ENCODE results near the gene MEX3D. TPM values are rescaled to one million over a fixed set of nuclear protein-coding genes. Genes with fewer than 3 reads are reported as not detected.

MEX3D gene
- total RNA-seq, 1 experiment from 2014 or later: 64.0 TPM

DNA sequence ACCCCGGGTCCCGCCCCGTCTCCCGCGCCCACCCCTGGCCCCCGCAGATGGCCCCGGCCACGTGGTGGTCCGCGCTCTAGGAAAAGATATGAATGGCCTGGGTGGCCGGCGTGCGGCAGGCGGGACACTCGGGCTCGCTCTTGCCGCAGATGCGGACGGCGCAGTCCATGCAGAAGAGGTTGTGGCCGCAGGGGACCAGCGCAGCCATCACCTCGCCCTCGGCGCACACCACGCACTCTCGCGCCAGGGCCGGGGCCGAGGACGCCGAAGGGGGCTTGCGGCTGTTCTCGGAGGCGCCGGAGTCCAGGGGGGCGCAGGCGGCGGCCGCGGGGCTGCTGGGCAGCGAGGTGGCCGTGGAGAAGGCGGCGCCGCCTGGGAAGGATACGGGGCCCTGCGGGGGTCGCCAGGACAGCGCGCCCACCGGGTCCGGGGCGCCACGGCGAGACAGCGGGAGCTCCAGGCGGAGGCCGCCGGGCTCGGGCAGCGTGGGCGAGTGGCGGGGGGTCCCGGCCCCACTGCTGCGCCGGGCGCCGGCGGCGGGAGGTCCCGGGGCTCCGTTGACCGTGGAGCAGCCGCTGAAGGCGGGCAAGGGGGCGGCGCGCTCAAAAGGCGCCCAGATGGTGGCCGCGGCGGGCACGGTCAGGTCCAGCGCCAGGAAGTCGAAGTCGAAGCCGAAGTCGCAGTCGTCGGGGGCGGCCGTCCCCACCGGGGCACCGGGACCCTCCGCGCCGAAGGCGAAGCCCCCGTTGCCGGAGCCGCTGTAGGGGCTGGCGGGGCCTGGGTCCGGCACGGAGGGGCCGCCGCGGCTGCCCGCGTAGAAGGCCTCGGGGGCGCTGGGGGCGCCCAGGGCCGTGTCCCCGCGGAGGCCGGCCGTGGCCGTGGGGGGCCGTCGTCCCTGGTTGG, 12.4 kb downstream of the MEX3D start:
- POLR2A ChIA-PET (ENCODE audit: unreplicated experiment): no interaction called here

DNA sequence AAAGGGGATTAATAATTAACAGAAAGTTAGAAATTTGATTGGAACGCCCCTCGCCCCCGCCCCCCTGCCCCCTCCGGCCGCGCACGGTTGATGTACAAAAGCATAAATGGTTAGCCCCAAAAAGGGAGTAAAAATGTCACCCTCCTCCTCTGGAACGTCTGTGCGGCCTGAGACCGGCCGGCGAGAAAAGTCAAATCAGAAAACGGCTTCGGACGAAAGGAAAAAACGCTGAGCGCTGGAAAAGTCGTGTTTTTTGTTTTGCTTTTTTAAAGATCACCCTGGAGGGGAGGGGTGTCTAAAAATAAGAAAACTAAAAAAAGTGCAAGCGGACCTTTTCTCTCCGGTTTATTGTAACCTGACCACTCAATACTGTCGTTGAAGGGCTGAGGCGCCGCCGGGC, 13.2 kb downstream of the MEX3D start:
- TF ChIP-seq EZH2 (IDR thresholded peaks at IDR 0.05; ENCODE audit: low read length, unreplicated experiment) (no peak), EZH2phosphoT487 (IDR thresholded peaks at IDR 0.05; ENCODE audit: borderline replicate concordance, low read length) (no peak)
- TF ChIP-seq, protein P1, sequence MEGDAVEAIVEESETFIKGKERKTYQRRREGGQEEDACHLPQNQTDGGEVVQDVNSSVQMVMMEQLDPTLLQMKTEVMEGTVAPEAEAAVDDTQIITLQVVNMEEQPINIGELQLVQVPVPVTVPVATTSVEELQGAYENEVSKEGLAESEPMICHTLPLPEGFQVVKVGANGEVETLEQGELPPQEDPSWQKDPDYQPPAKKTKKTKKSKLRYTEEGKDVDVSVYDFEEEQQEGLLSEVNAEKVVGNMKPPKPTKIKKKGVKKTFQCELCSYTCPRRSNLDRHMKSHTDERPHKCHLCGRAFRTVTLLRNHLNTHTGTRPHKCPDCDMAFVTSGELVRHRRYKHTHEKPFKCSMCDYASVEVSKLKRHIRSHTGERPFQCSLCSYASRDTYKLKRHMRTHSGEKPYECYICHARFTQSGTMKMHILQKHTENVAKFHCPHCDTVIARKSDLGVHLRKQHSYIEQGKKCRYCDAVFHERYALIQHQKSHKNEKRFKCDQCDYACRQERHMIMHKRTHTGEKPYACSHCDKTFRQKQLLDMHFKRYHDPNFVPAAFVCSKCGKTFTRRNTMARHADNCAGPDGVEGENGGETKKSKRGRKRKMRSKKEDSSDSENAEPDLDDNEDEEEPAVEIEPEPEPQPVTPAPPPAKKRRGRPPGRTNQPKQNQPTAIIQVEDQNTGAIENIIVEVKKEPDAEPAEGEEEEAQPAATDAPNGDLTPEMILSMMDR (conservative IDR thresholded peaks at IDR 0.05; ENCODE audit: low read depth, low read length): no peak
- POLR2A ChIA-PET (ENCODE audit: unreplicated experiment): no interaction called here
- no peaks in the 10 kb centered on the region; the same call in 1 of the 2 replicates for H4K20me1 ChIP-seq (ENCODE audit: low read length)
- BruUV-seq (replicated peaks): no TSS peak
- intact Hi-C loops (cut with micrococcal nuclease): no loop called here
- H3K4me2 ChIP-seq (ENCODE audit: low read length): no peak overlapping the region
- no peaks in the 10 kb centered on the region for H3K4me1 ChIP-seq (ENCODE audit: insufficient read depth, low read length)
- no peak overlapping the region for H2AFZ ChIP-seq (ENCODE audit: low read length)
- no peaks in the 10 kb centered on the region for H3K9me3 ChIP-seq (ENCODE audit: low read length)
- no peaks in the 10 kb centered on the region for H3K36me3 ChIP-seq (ENCODE audit: low read depth, low read length)
- no peak overlapping the region for H3K27ac ChIP-seq (ENCODE audit: low read length)
- H3F3A ChIP-seq (ENCODE audit: low read length, unreplicated experiment): no peaks in the 10 kb centered on the region
- H3K9ac ChIP-seq (ENCODE audit: low read length): no peak overlapping the region
- H3K27me3 ChIP-seq (ENCODE audit: low read length): no peaks in the 10 kb centered on the region
- DNase-seq: no peak
- H3K79me2 ChIP-seq (ENCODE audit: low read length): no peaks in the 10 kb centered on the region
- no peak overlapping the region for H3K4me3 ChIP-seq (ENCODE audit: low read length)
- CTCF ChIA-PET: no interaction called here
- no peak for ATAC-seq
- no peaks in the 10 kb centered on the region for H3K9me2 ChIP-seq (replicated peaks; ENCODE audit: low read length)

More for the DNA sequence above, 12.4 kb downstream of the MEX3D start:
- H3F3A ChIP-seq (ENCODE audit: low read length, unreplicated experiment): no peaks in the 10 kb centered on the region
- H3K4me1 ChIP-seq (ENCODE audit: insufficient read depth, low read length): no peaks in the 10 kb centered on the region
- intact Hi-C loops (cut with micrococcal nuclease): no loop called here
- no peak overlapping the region for H3K27ac ChIP-seq (ENCODE audit: low read length)
- no peaks in the 10 kb centered on the region for H3K27me3 ChIP-seq (ENCODE audit: low read length)
- no peaks in the 10 kb centered on the region for H3K9me3 ChIP-seq (ENCODE audit: low read length)
- ATAC-seq: no peak
- H3K4me2 ChIP-seq (ENCODE audit: low read length): no peak overlapping the region
- TF ChIP-seq, protein P1 (conservative IDR thresholded peaks at IDR 0.05; ENCODE audit: low read depth, low read length): no peak
- no peak for TF ChIP-seq EZH2 (IDR thresholded peaks at IDR 0.05; ENCODE audit: low read length, unreplicated experiment)
- TF ChIP-seq EZH2phosphoT487 (IDR thresholded peaks at IDR 0.05; ENCODE audit: borderline replicate concordance, low read length): no peak
- H3K9ac ChIP-seq (ENCODE audit: low read length): no peak overlapping the region
- no peak overlapping the region for H2AFZ ChIP-seq (ENCODE audit: low read length)
- no peaks in the 10 kb centered on the region; the same call in 1 of the 2 replicates for H4K20me1 ChIP-seq (ENCODE audit: low read length)
- CTCF ChIA-PET: no interaction called here
- BruUV-seq (replicated peaks): no TSS peak
- H3K9me2 ChIP-seq (replicated peaks; ENCODE audit: low read length): no peaks in the 10 kb centered on the region
- no peaks in the 10 kb centered on the region for H3K36me3 ChIP-seq (ENCODE audit: low read depth, low read length)
- H3K4me3 ChIP-seq (ENCODE audit: low read length): no peak overlapping the region
- H3K79me2 ChIP-seq (ENCODE audit: low read length): no peaks in the 10 kb centered on the region
- DNase-seq: no peak

DNA sequence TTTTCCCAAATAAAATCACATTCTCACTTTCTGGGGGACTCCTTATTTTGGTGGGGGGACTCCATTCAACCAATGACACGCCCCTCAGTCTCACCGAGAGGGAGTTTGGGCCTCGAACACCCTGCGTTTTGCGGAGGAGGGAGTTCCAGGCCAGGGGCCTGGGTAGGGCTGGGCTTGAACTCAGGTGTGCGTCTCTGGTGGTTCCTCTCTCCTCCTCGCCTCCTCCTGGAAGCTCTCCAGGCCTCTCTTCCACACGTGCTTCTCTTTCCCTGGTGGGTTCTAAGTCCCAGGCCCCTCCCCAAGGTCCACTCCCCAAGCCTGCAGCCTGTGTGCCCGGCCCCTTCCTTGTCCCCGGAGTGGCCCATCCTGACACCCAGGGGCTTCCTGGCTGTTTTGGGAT, 14.7 kb downstream of the MEX3D start:
- no peak overlapping the region for H3K9ac ChIP-seq (ENCODE audit: low read length)
- no peaks in the 10 kb centered on the region for H3K79me2 ChIP-seq (ENCODE audit: low read length)
- no peak overlapping the region for H3K27ac ChIP-seq (ENCODE audit: low read length)
- H3K9me2 ChIP-seq (replicated peaks; ENCODE audit: low read length): no peaks in the 10 kb centered on the region
- TF ChIP-seq EZH2phosphoT487 (IDR thresholded peaks at IDR 0.05; ENCODE audit: borderline replicate concordance, low read length) (no peak), EZH2 (IDR thresholded peaks at IDR 0.05; ENCODE audit: low read length, unreplicated experiment) (no peak)
- TF ChIP-seq, protein P1 (conservative IDR thresholded peaks at IDR 0.05; ENCODE audit: low read depth, low read length): no peak
- H3K4me2 ChIP-seq (ENCODE audit: low read length): no peak overlapping the region
- H3K4me1 ChIP-seq (ENCODE audit: insufficient read depth, low read length): no peaks in the 10 kb centered on the region
- ChIA-PET POLR2A (ENCODE audit: unreplicated experiment) (interaction anchor here (0.5 kb wide), 1 partner anchor 245 kb away, joined by 4 read pairs; no protein-coding TSS in a partner anchor), CTCF (no interaction called here)
- no peaks in the 10 kb centered on the region for H3K9me3 ChIP-seq (ENCODE audit: low read length)
- no peaks in the 10 kb centered on the region for H3F3A ChIP-seq (ENCODE audit: low read length, unreplicated experiment)
- H4K20me1 ChIP-seq (ENCODE audit: low read length): no peaks in the 10 kb centered on the region
- no peak overlapping the region for H2AFZ ChIP-seq (ENCODE audit: low read length)
- DNase-seq (no peak), ATAC-seq (no peak)
- no TSS peak for BruUV-seq (replicated peaks)
- no peak overlapping the region for H3K4me3 ChIP-seq (ENCODE audit: low read length)
- no peaks in the 10 kb centered on the region for H3K27me3 ChIP-seq (ENCODE audit: low read length)
- intact Hi-C loops (cut with micrococcal nuclease): no loop called here
- H3K36me3 ChIP-seq (ENCODE audit: low read depth, low read length): no peaks in the 10 kb centered on the region

Measured in PC-3 (cell line).